Mesodermal cell (in vitro differentiated cells): ENCODE results near the gene FBXO42.
"Not testable (repeated sequence)": the region's sequence is repeated elsewhere in the genome, so short reads cannot be mapped to it uniquely, and the experiment has no call there.

Source experiments
- H3K27ac ChIP-seq: 2 replicates; pipeline ENCODE4 v1.7.0; 2013; ENCODE audit warnings: mild to moderate bottlenecking, low read depth, low read length, moderate library complexity; ENCODE audit not compliant: severe bottlenecking
- H3K36me3 ChIP-seq: 2 replicates; pipeline ENCODE4 v1.7.1; 2013; ENCODE audit warnings: mild to moderate bottlenecking, low read length, moderate library complexity; ENCODE audit not compliant: control insufficient read depth, insufficient read depth
- H3K4me1 ChIP-seq: one replicate; pipeline ENCODE4 v1.7.1; 2013; ENCODE audit warnings: mild to moderate bottlenecking, low read length; ENCODE audit not compliant: insufficient read depth, control insufficient read depth, poor library complexity, severe bottlenecking
- H3K4me3 ChIP-seq: 2 replicates; pipeline ENCODE4 v1.7.0; 2013; ENCODE audit warnings: low read length, control low read depth, mild to moderate bottlenecking; ENCODE audit not compliant: insufficient read depth, poor library complexity, severe bottlenecking; ENCODE audit errors: extremely low read depth
- H3K9me3 ChIP-seq: 2 replicates; pipeline ENCODE4 v1.7.1; 2013; ENCODE audit warnings: mild to moderate bottlenecking, low read length, moderate library complexity; ENCODE audit not compliant: control insufficient read depth
- WGBS, 2 experiments: methylation state at CpG; one replicate each; pipeline ENCODE4 v1.1.5; 2013; ENCODE audit warnings: missing lambda C conversion rate in 2 of 2; ENCODE audit not compliant: insufficient coverage in 2 of 2; 5-methylcytosine and 5-hydroxymethylcytosine counted together

Gene FBXO42

GRCh38 chr1:16248007-16248436 lies 104.3 kb downstream of the FBXO42 start:
- 93 to 98% methylated on average over 8 of the region's 8 CpGs for WGBS, 2 experiments
- Histone ChIP-seq H3K4me3 (no peak overlapping the region), H3K36me3 (peaks cover 47% of the 10 kb centered on the region), H3K9me3 (no peaks in the 10 kb centered on the region), H3K4me1 (no peaks in the 10 kb centered on the region), H3K27ac (no peak overlapping the region)

DNA sequence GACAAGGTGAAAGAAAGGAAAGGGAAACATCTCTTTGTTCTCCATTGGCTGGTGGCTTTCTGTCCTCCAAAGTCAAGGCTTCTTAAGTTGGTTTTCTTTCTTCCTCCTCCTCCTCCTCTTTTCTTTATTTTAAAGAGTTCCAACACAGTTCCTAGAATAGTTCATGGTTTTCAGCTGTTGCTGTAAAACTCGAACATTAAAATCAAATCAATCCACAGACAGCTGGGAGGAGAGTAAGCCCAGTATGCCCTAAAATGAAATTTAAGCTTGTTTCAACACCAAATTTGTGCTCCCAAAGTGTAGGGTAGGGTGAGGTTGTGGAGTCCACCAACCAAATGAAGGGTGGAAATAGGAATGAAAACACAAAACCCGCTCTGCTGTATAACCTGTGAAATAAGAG lies 104.8 kb downstream of the FBXO42 start:
- no peaks in the 10 kb centered on the region for H3K4me1 ChIP-seq

DNA sequence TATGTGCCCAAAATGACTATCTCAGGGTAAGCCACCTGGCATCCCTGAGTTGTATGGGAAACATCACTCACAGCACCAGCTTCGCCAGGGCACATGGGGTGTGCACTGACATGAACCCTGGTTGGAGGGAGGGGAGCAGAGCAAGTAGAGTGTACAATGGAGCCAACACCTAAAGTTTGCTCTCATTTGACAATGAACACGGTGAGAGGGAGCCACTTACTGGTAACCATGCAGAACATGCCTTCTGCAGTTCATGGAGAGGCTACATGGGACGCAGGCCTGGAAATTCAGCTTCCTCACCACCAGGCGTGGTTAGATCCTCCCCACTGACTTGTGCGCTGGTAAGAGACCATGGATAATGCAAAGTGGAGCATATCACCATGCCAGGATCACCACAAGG lies 105.3 kb downstream of the FBXO42 start:
- 88 to 100% methylated on average over 1 to 4 of the region's 5 CpGs for WGBS, 2 experiments
- peaks cover 41% of the 10 kb centered on the region for H3K36me3 ChIP-seq
- H3K27ac ChIP-seq = no peak overlapping the region
- no peak overlapping the region for H3K4me3 ChIP-seq
- no peaks in the 10 kb centered on the region for H3K9me3 ChIP-seq
- no peaks in the 10 kb centered on the region for H3K4me1 ChIP-seq

More for the DNA sequence above, 104.8 kb downstream of the FBXO42 start:
- Histone ChIP-seq H3K9me3 (no peaks in the 10 kb centered on the region), H3K36me3 (peaks cover 46% of the 10 kb centered on the region), H3K4me3 (no peak overlapping the region), H3K27ac (no peak overlapping the region)
- WGBS, 2 experiments = 92 to 100% methylated on average over 1 of the region's 2 CpGs

GRCh38 chr1:16246239-16246638 lies 106.0 kb downstream of the FBXO42 start:
- not testable (repeated sequence) for H3K9me3 ChIP-seq, H3K4me3 ChIP-seq, H3K27ac ChIP-seq, H3K4me1 ChIP-seq
- 100% methylated on average over 1 of the region's 1 CpG; no CpG with 5 or more reads in 1 of the 2 experiments for WGBS, 2 experiments
- peaks cover 34% of the 10 kb centered on the region for H3K36me3 ChIP-seq

DNA sequence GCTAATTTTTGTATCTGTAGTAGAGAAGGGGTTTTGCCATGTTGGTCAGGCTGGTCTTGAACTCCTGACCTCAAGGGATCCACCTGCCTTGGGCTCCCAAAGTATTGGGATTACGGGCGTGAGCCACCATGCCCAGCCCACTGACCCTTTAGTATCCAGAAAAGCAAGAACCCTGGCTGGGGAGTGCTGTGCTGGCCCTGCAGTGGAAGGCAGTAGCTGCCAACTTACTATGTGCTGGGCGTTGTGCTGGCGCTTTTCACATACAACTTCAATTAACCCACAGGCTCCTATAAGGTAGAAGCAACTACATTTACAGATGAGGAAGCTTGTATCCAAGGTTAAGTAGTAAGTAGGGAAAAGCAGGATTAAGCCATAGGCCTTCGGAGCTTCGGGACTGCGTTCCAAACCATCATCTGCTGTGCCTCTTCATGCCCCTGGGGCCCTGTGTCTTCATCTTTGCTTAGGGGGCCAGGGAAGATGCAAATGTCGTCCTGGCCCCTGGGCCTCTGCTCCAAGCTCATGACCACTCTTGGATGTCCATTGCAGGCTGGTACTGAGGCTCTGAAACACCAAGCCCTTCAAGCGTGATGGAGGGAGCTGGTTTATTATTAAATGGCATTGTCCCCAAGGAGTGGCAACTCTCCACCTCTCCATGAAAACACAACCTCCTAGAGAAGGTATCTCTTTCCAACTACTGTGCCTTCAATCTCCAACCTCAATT lies 106.6 kb downstream of the FBXO42 start:
- H3K4me1 ChIP-seq = no peaks in the 10 kb centered on the region
- WGBS, 2 experiments = 99% methylated on average over 6 to 8 of the region's 9 CpGs

GRCh38 chr1:16244650-16245285 lies 107.5 kb downstream of the FBXO42 start:
- Histone ChIP-seq H3K36me3 (peaks cover 21% of the 10 kb centered on the region), H3K27ac (no peak overlapping the region)
- 74 to 85% methylated on average over 5 to 7 of the region's 8 CpGs for WGBS, 2 experiments

More for the DNA sequence above, 106.6 kb downstream of the FBXO42 start:
- Histone ChIP-seq H3K4me3 (no peak overlapping the region), H3K9me3 (no peaks in the 10 kb centered on the region), H3K27ac (no peak overlapping the region), H3K36me3 (peaks cover 28% of the 10 kb centered on the region)

GRCh38 chr1:16243936-16244649 lies 108.2 kb downstream of the FBXO42 start:
- Histone ChIP-seq H3K27ac (no peak overlapping the region), H3K4me3 (no peak overlapping the region), H3K4me1 (no peaks in the 10 kb centered on the region), H3K9me3 (no peaks in the 10 kb centered on the region), H3K36me3 (peaks cover 17% of the 10 kb centered on the region)
- 25 to 52% methylated on average over 4 to 7 of the region's 8 CpGs for WGBS, 2 experiments

More at GRCh38 chr1:16244650-16245285, 107.5 kb downstream of the FBXO42 start:
- no peak overlapping the region for H3K4me3 ChIP-seq
- H3K4me1 ChIP-seq = no peaks in the 10 kb centered on the region
- H3K9me3 ChIP-seq = no peaks in the 10 kb centered on the region

GRCh38 chr1:16243215-16243610 lies 109.1 kb downstream of the FBXO42 start:
- Histone ChIP-seq H3K4me3 (no peak overlapping the region), H3K9me3 (no peaks in the 10 kb centered on the region), H3K36me3 (peaks cover 12% of the 10 kb centered on the region), H3K27ac (no peak overlapping the region), H3K4me1 (no peaks in the 10 kb centered on the region)
- WGBS, 2 experiments = 92 to 94% methylated on average over 8 of the region's 8 CpGs

DNA sequence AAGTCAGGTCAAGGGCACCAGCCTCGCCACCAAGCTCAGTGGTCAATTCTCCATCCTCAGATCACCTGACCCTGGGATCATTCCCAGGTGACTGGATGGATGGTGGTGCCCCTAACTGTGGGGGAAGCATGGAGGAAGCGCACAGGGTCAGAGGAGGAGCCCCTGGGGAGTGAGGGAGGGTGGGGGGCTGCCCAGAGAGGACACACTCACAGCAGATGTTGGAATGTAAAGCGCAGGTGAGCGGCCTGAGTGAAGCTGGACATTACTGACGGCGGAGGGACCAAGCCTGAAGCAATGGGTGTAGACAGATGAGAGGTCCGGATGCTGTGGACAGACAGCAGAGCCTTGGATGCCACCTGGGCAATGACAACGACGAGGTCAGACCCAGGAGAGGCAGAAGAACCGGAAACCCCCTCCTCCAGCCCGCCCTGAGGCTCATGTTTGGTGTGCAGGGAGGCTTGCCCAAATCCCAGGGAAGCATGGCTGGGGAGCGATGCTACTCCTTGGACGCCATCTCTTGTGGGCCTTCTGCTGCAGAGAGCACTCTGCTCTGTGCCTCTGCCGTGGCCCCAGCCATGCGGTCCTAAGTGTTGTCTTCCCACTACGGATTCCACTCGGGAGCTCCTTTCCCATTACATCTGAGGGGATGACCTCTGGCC lies 109.6 kb downstream of the FBXO42 start:
- peaks cover 9% of the 10 kb centered on the region for H3K36me3 ChIP-seq
- no peak overlapping the region for H3K27ac ChIP-seq
- H3K4me3 ChIP-seq = no peak overlapping the region
- H3K9me3 ChIP-seq = no peaks in the 10 kb centered on the region
- H3K4me1 ChIP-seq = peaks cover under 1% of the 10 kb centered on the region
- WGBS, 2 experiments = 93 to 97% methylated on average over 11 to 13 of the region's 17 CpGs

GRCh38 chr1:16241221-16241708 lies 111.0 kb downstream of the FBXO42 start:
- H3K4me3 ChIP-seq = no peak overlapping the region
- no peak overlapping the region for H3K27ac ChIP-seq
- no peaks in the 10 kb centered on the region for H3K9me3 ChIP-seq
- no peaks in the 10 kb centered on the region for H3K36me3 ChIP-seq
- H3K4me1 ChIP-seq = peaks cover 10% of the 10 kb centered on the region
- 84 to 91% methylated on average over 7 to 10 of the region's 10 CpGs for WGBS, 2 experiments
